ENCODE results near the gene HNF4A.

HNF4A gene

GRCh38 chr20:44392776-44393607, 37.5 kb downstream of the HNF4A start:
- DNase-seq = peak; percentile 60

DNA sequence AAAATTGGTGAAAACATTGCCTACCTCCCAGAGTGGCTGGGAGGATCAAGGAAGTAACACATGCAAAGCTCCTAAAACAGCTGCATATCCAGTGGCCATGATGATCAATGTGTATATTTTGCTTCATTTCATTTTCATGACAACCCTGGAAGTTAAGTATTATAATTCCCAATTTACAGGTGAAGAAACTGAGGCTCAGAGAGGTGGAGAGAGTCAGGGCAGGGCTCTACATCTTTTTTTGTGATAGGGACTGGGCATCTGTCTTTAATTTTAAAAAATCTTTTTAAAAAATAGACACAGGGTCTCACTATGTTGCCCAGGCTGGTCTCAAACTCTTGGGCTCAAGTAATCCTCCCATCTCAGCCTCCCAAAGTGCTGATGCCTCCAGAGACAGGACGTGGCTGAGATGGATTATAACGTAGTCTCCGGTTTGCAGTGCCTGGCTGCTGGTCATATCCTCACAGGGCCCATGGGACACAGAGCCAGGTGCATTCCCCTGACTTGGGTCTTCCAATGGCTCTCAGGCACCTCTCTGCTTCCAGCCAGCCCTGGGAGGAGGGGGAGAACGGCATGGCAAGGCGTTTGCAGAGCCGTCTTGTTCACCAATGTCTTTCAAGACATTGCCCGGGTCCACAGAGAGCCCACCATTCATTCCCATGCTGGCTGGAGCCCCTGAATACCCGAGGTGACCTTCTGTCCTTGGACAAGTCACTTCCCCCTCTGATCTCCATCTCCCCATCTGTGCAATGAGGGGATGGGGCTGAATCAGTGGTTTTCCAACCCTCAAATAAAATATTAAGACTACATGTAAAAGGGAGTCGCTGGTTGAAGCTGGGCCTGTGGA, 38.3 kb downstream of the HNF4A start:
- DNase-seq = no peak

DNA sequence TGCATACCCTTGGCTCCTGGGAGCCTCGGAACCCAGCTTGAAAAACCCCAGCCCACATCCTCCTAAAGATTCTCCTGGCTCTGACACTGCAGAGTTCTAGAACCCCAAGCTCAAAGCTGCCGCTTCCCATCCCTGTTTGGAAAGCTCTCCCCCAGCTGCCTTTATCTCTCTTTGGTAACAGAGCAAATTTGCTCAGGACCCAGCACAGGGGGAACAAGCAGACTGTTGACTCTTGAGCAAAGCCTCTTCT, 38.9 kb downstream of the HNF4A start:
- peak; percentile 35 for DNase-seq

DNA sequence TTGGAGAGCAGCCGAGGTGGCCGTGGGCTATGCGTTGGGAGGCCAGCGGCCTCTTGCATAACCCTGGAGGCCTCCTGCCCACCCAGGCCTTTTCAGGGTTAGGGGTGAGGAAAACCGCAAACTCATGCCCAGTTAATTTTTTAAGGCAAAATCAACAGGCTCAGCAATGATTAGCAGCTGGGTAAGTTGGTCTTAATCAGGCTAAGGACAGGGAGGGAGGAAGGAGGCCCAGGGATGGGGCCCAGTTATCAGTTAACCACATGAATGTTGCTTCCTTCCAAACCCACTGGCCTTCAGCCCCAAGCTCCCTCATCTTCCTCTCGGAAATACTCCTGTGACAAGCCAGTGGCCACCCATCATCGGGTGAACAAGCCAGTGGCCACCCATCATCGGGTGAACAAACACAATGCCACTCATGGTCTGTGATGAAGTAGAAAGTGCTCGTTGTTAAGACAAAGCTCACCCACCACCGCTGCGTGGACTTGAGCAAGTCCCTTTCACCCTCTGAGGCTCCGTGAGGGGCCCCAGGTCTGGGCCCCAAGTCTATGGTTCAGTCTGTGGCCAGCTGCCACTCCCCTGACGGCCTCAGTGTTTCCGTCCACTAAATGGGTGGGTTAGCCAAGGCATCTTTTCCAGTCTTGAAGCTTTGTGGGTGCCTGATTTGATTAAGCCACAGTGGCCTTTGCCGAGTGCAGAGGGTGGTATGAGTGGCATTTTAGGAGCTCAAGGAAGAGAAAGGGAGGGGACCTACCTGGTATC, 39.4 kb downstream of the HNF4A start:
- no peak for DNase-seq

GRCh38 chr20:44395461-44396340, 40.2 kb downstream of the HNF4A start:
- DNase-seq = no peak

DNA sequence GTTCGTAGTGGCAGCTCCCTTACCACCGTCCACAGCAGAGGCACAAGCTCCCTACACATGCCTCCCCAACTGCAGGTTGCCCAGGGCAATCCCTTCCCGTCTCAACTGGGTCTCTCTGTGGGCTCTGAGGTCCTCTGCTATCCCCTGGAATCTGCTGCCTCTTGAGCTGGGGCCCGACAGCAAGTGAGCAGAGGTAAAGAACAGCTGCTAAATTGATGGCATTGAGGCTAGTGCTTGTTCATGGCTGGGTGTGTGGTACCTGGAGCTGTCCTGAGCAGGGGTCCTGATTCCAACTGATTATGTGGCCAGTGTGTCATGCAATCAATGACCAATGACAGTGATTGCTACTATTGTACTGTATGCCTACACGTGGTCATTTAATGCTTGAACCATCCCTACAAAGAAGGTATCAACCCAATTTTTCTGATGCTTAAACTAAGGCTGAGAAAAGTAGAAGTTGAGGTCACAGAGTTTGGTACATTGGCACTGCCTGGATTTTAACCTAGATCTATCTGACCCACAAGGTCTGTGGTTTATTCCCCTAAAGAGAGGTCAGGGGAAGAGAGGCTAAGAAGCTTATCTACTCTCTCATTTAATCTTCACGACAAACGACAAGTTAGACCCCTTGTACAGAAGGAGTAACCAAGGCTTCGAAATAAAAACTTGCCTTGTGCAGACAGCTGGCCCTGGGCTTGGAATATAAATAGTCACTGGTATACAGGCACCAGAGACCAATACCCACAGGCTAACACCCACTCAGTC, 41.1 kb downstream of the HNF4A start:
- no peak for DNase-seq

DNA sequence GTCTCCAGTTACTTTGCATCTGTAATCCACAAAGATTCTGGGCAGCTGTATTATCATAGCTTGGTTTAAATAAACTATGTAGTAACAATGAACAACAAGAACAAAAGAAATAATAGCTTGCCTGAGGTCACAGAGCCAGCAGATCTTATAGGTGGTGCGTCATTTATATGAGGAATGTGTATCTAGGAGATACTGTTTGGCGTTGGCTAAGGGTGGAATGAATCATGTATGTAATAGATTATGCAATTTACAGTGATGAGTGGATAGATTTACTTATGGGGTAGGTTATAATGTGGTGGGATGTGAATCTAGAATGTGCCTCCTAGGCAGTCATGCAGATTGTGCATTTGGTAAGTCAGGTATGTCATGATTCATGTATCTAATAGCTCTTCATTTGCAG, 42.8 kb downstream of the HNF4A start:
- no peak for DNase-seq

- no peak for DNase-seq
Measured at GRCh38 chr20:44399446-44399845, 43.9 kb downstream of the HNF4A start.

DNA sequence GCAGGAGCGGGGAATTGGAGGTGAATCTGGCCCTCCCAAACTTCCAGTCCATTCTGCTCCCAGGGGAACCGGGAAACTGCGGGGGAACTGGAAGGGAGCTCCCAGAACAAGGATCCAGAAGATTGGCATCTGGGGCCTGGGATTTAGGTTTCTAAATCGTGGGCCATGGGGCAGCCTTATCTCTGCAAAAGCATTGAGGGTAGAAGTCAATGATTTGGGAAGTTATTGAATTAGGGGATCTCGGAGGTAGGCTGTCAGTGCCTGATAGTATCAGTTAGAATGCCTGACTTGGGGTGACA, 45.1 kb downstream of the HNF4A start:
- DNase-seq = no peak

- DNase-seq = no peak
Measured at GRCh38 chr20:44400970-44401769, 45.7 kb downstream of the HNF4A start.

DNA sequence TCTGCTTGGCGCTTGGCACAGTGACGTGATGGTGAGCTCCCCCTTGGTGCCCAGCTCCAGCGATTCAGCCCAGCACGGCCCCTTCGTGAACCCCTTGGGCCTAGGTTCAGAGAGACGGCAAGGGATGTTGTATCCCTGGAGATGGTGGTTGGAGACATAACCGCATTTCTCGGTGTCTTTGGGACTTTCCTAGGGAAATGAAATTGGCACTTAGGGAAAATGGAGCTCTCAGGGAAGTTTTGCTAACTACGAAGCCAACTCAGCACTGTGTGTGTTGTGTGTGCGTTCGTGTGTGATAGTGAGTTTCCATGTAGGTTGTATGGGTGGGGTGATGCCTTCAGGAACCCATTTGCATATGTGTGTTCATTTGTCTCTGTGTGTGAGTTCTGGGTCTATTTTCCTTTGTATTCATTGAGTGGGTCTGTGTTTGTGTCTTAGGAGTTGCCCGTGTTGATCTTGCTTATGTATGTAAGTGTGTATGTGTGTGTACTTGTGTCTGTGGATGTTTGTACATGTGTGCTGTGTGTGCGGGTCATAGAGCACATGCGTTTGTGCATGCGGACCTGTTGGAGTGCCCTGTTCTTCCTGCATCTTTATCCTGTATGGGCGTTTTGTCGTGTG, 46.4 kb downstream of the HNF4A start:
- no peak for DNase-seq

DNA sequence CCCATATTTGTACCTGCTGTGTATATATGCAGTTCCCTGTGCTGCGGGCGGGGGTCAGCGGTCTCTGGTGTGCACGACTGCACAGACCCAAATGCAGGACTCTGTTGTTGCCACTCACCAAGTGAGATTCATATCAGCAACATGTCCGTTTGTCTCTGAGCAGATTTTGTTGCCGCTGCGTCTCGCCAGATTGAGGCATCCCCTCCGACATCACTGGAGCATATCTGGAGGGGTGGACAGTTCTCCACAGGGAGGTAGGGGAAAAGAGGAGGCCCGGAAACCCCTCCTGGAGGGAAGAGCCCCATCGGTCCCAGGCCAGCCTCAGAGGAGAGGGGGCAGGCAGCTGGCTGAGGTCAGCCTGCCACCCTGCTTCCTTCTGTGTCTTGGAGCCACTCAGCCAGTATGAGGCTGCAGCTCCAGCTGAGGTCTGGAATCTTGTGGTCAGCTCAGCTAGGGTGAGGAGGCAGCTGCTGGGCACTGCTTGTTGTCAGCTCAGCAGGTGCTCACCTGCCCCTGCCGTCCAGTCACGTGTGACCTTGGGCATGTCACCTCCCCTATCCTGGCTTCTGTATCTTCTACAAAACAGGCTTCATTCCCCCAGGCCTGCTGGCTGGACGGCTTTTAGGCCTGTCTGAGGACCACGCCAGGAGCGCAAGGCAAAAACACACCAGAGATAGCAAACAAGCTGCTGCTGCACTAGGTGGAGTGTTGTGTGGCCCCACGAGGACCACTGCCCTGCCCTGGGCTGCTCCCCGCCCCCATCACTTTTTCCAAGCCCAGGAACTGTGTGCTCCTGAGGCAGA, 47.1 kb downstream of the HNF4A start:
- peak; percentile 62 for DNase-seq

DNA sequence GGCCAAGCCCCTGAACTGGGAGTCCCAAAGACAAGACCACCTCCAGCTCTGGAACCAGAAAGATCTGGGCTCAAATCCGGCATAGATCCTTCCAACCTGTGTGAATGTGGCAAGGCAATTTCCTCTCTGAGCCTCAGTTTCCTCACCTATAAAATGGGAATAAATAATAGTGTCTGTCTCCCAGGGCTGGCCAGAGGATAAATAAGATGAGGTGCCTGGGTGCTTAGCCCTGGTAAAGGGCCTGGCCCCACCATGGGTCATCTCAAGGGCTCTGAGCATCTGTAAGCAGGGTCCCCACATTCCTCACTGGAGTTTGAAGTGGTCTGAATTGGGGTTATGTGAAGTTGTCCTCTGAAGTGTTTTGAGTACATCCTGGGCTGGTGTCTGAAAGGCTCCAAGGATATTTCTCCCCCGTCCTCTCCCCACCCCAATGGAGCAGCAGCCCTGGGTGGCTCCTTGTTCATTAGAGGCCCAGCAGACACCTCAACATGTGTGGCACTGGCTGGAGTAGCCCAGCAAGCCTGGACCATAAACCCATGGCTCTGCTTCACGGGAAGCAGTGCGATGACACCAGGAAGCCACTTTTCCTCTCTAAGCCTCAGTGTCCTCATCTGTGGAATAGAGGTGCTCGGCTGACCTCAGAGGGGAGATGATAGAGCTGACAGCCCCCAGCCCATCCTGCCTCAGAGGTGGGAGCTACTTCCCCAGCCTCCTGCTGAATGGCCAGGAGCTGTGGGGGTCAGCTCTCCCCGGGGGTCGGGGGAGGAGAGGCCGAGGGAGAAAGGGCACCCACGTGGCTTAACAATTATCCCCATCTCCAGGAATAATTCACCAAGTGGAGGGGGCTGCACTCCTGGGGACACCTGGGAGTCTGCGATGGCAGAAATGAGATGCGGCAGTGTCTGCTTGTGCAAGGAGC, 48.0 kb downstream of the HNF4A start:
- DNase-seq = no peak

DNA sequence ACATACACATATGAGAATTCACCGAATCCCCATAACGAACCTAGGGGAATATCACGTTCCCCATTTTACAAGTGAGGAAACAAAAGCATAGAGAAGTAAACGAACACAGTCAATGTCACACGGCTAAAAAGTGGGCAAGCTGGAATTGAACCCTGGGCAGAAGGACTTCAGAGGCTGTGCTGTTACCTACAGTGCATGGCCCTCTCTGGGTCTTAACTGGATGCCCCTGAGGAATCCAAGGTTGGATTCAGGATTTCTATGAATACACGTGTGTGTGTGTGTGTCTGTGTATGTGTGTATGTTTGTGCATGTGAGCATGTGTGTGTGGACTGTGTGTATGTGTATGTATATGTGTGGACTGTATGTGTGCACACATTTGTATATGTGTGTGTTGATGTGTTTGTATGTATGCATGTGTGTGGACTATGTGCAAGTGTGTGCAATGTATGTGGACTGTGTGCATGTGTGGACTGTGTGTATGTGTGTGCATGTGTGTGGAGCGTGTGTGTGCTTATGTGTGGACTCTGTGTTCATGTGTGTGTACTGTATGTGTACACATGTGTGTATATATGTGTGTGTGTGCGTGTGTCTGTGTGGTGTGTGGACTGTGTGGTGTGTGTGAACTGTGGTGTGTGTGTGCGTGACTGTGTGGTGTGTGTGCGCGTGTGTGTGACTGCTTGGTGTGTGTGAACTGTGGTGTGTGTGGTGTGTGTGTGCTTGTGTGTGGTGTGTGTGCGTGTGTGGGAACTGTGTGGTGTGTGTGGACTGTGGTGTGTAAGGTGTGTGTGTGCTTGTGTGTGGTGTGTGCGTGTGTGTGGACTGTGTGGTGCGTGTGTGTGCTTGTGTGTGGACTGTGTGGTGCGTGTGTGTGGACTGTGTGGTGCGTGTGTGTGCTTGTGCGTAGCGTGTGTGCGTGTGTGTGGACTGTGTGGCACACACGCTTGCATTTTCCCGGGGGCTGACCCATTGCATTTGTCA, 49.0 kb downstream of the HNF4A start:
- no peak for DNase-seq

GRCh38 chr20:44405257-44405656, 49.8 kb downstream of the HNF4A start:
- no peak for DNase-seq

DNA sequence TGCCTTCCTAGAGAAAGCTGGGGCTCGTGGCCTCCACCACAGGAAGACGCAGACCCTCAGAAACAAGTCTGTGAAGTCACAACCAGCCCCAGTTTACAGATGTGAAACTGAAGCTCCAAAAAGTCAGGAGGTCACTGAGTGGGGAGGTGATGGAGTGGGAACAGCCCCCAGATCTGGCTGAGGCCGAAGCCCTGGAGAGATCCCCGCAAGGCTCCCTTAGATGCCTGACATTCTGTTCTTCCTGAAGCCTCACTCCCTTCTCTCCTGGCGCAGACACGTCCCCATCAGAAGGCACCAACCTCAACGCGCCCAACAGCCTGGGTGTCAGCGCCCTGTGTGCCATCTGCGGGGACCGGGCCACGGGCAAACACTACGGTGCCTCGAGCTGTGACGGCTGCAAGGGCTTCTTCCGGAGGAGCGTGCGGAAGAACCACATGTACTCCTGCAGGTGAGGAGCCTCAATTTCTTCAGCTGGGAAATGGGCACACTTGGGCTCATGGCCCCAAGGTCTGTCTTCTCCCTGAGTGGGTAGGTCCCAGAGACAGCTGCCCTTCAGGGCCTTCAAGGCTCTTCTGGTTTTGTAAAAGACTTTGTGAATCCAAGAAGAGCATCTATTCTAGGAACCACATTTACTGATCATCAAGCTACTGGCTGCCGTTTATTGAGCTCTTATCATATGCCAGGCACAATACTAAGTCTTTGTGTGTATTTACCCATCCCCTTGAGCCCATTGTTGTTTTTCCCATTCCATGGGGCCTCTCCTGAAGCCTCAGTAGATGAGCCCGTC, 50.5 kb downstream of the HNF4A start:
- no peak for DNase-seq

Measured in DMS53 (cell line).